CD4-positive, CD25-positive, alpha-beta regulatory T cell (primary cell): ENCODE measurements around the gene ACOT7. TPM values are rescaled to one million over a fixed set of nuclear protein-coding genes. Genes with fewer than 3 reads are reported as not detected.

Experiments
- ATAC-seq, 2 donors: fragments of 150-1000 bp; cut with Tn5 transposase; one replicate each; pipeline ENCODE4 v1.10.0; 2021; ENCODE audit warnings: low read depth in 2 of 2, moderate number of reproducible peaks in 2 of 2, moderate library complexity in 1 of 2
- DNase-seq, 3 donors: peaks; one replicate each; pipeline versions ENCODE4 v3.0.0 to v3.0.0-alpha.2; 2012 to 2022; ENCODE audit warnings: mixed read lengths in 1 of 3
- H3K27ac ChIP-seq: one replicate; pipeline ENCODE4 v1.7.0; 2013; ENCODE audit warnings: mild to moderate bottlenecking, low read length; ENCODE audit not compliant: insufficient read depth, poor library complexity, severe bottlenecking
- H3K27me3 ChIP-seq: one replicate; pipeline ENCODE4 v1.7.0; 2013; ENCODE audit warnings: low read length; ENCODE audit not compliant: control insufficient read depth, insufficient read depth
- H3K36me3 ChIP-seq: one replicate; pipeline ENCODE4 v1.7.0; 2013; ENCODE audit warnings: mild to moderate bottlenecking, low read length, moderate library complexity; ENCODE audit not compliant: control insufficient read depth, insufficient read depth
- H3K4me1 ChIP-seq: 2 replicates; pipeline ENCODE4 v1.7.0; 2013; ENCODE audit warnings: mild to moderate bottlenecking, low read length; ENCODE audit not compliant: insufficient read depth, control insufficient read depth, poor library complexity, severe bottlenecking
- H3K4me3 ChIP-seq: one replicate; pipeline ENCODE4 v1.7.0; 2013; ENCODE audit warnings: low read depth, mild to moderate bottlenecking, low read length, moderate library complexity
- H3K9me3 ChIP-seq, 2 experiments: 1 replicate in 1 of 2; 2 replicates in 1 of 2; pipeline ENCODE4 v1.7.0; 2013; ENCODE audit warnings: low read length in 2 of 2, mild to moderate bottlenecking in 1 of 2, moderate library complexity in 1 of 2; ENCODE audit not compliant: control insufficient read depth in 2 of 2
- H3K27ac Mint-ChIP-seq, 3 donors: one replicate each; pipeline ENCODE4 v1.8.0; 2020 to 2022; ENCODE audit warnings: mild to moderate bottlenecking in 3 of 3, mixed read lengths in 3 of 3, moderate library complexity in 2 of 3
- H3K27me3 Mint-ChIP-seq: one replicate; pipeline ENCODE4 v1.8.0; 2022; ENCODE audit warnings: mild to moderate bottlenecking, mixed read lengths
- H3K36me3 Mint-ChIP-seq: one replicate; pipeline ENCODE4 v1.8.0; 2020; ENCODE audit warnings: mixed read lengths
- H3K4me1 Mint-ChIP-seq, 4 donors: one replicate each; pipeline ENCODE4 v1.8.0; 2020 to 2022; ENCODE audit warnings: mixed read lengths in 4 of 4, mild to moderate bottlenecking in 1 of 4
- H3K4me3 Mint-ChIP-seq, 4 donors: one replicate each; pipeline ENCODE4 v1.8.0; 2020 to 2022; ENCODE audit warnings: mild to moderate bottlenecking in 4 of 4, mixed read lengths in 4 of 4, moderate library complexity in 3 of 4
- H3K9me3 Mint-ChIP-seq, 7 donors: one replicate each; pipeline ENCODE4 v1.8.0; 2020 to 2022; ENCODE audit warnings: mixed read lengths in 7 of 7, mild to moderate bottlenecking in 3 of 7, moderate library complexity in 2 of 7
- polyA plus RNA-seq, 4 donors: library from polyadenylated mRNA; unstranded; fragments of 300-500 nt; fragmentation: Illumina TruSeq; gene quantifications; one replicate each; pipeline ENCODE4 v1.2.3, GENCODE V29; 2021
- total RNA-seq: library from RNA; stranded (reverse); gene quantifications from one replicate; pipeline ENCODE4 v1.2.3, GENCODE V29; 2022

Gene ACOT7
- total and polyA plus RNA-seq, 5 donors from 2014 or later = 9.3 to 13.6 (median 9.8) TPM

- Mint-ChIP-seq H3K27ac (no peak overlapping the region), H3K36me3 (peaks cover 5% of the 10 kb centered on the region), H3K4me1 (peaks cover 0 to 7% (median 1%) of the 10 kb centered on the region in 4 donors), H3K4me3 (no peak overlapping the region), H3K27me3 (peaks cover 10% of the 10 kb centered on the region), H3K9me3 (no peaks in the 10 kb centered on the region)
- Histone ChIP-seq H3K4me3 (no peak overlapping the region), H3K9me3 (no peaks in the 10 kb centered on the region), H3K4me1 (peaks cover 9% of the 10 kb centered on the region), H3K36me3 (no peaks in the 10 kb centered on the region), H3K27me3 (no peaks in the 10 kb centered on the region), H3K27ac (no peak overlapping the region)
- DNase-seq (no peak), ATAC-seq (no peak)
Observed at GRCh38 chr1:6265151-6265550, 128.4 kb downstream of the ACOT7 start.

GRCh38 chr1:6263716-6264115, 129.9 kb downstream of the ACOT7 start:
- no peak overlapping the region for H3K27ac ChIP-seq
- no peaks in the 10 kb centered on the region for H3K36me3 ChIP-seq
- no peak overlapping the region for H3K4me3 ChIP-seq
- H3K9me3 Mint-ChIP-seq = peaks cover 0 to 2% (median 0%) of the 10 kb centered on the region in 7 donors
- peaks cover 5% of the 10 kb centered on the region for H3K36me3 Mint-ChIP-seq
- no peaks in the 10 kb centered on the region for H3K27me3 ChIP-seq
- H3K27me3 Mint-ChIP-seq = peaks cover 16% of the 10 kb centered on the region
- no peak overlapping the region for H3K27ac Mint-ChIP-seq
- peaks cover 16% of the 10 kb centered on the region for H3K4me1 ChIP-seq
- peaks cover 0 to 7% (median 3%) of the 10 kb centered on the region in 4 donors for H3K4me1 Mint-ChIP-seq
- peak overlapping the region in 1 of 4 donors; percentile 63 for H3K4me3 Mint-ChIP-seq
- ATAC-seq (no peak), DNase-seq (no peak)
- no peaks in the 10 kb centered on the region for H3K9me3 ChIP-seq

- H3K4me3 ChIP-seq = no peak overlapping the region
- H3K27me3 ChIP-seq = no peaks in the 10 kb centered on the region
- Mint-ChIP-seq H3K36me3 (peaks cover 5% of the 10 kb centered on the region), H3K4me1 (peaks cover 0 to 8% (median 3%) of the 10 kb centered on the region in 4 donors), H3K9me3 (peaks cover 0 to 2% (median 0%) of the 10 kb centered on the region in 7 donors), H3K27ac (no peak overlapping the region), H3K27me3 (peaks cover 18% of the 10 kb centered on the region), H3K4me3 (peak overlapping the region in 2 of 4 donors; percentile 47 to 64)
- H3K27ac ChIP-seq = no peak overlapping the region
- no peaks in the 10 kb centered on the region for H3K9me3 ChIP-seq
- no peak for ATAC-seq
- DNase-seq = no peak
- H3K36me3 ChIP-seq = no peaks in the 10 kb centered on the region
- peaks cover 16% of the 10 kb centered on the region for H3K4me1 ChIP-seq
Observed at GRCh38 chr1:6262555-6263420, 130.8 kb downstream of the ACOT7 start.

DNA sequence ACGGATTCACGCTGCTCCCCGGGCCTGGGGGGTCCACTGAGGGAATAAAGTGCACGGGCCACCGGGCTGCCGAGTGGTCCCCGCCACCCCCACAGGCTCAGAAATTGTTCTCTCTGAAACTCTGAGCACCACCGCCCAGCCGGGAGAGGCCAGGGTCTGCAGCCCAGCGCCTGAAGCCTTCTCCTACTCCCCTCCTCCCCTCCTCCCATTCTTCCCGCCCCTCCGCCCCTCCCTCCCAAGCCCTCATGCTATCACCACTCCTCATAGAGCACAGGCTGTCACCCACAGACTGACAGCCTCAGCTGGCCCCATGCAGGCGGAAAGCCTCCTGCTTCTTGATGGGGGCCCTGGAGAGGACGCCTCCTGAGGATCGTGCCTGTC, 132.0 kb downstream of the ACOT7 start:
- peaks cover 0 to 8% (median 3%) of the 10 kb centered on the region in 4 donors for H3K4me1 Mint-ChIP-seq
- no peak overlapping the region for H3K27ac ChIP-seq
- peaks cover 0 to 2% (median 0%) of the 10 kb centered on the region in 7 donors for H3K9me3 Mint-ChIP-seq
- no peaks in the 10 kb centered on the region for H3K27me3 ChIP-seq
- H3K27me3 Mint-ChIP-seq = peaks cover 23% of the 10 kb centered on the region
- peak overlapping the region; percentile 47 to 88 (median 67) for H3K4me3 Mint-ChIP-seq
- no peak for DNase-seq
- H3K4me3 ChIP-seq = no peak overlapping the region
- no peaks in the 10 kb centered on the region for H3K36me3 ChIP-seq
- H3K4me1 ChIP-seq = peaks cover 16% of the 10 kb centered on the region
- H3K27ac Mint-ChIP-seq = no peak overlapping the region
- H3K9me3 ChIP-seq = no peaks in the 10 kb centered on the region
- peaks cover 5% of the 10 kb centered on the region for H3K36me3 Mint-ChIP-seq
- no peak for ATAC-seq

- Histone ChIP-seq H3K36me3 (no peaks in the 10 kb centered on the region), H3K4me3 (no peak within 1 kb of the TSS), H3K4me1 (peaks cover 16% of the 10 kb centered on the region), H3K9me3 (no peaks in the 10 kb centered on the region), H3K27ac (no peak within 1 kb of the TSS), H3K27me3 (no peaks in the 10 kb centered on the region)
- DNase-seq (peak in 1 of 3 donors; percentile 45), ATAC-seq (peak in 1 of 2 donors; percentile 24)
- Mint-ChIP-seq H3K27me3 (peaks cover 26% of the 10 kb centered on the region), H3K9me3 (peaks cover 0 to 2% (median 0%) of the 10 kb centered on the region in 7 donors), H3K4me3 (peak within 1 kb of the TSS; percentile 47 to 88 (median 67)), H3K36me3 (peaks cover 3% of the 10 kb centered on the region), H3K27ac (no peak within 1 kb of the TSS), H3K4me1 (peaks cover 0 to 8% (median 3%) of the 10 kb centered on the region in 4 donors)
Observed at GRCh38 chr1:6260961-6261614, 132.5 kb downstream of the ACOT7 start, which contains the start of gene GPR153. TSS of gene GPR153 (minus strand) at chr1:6261098. CDS start at chr1:6254905, 6,193 bp downstream.

DNA sequence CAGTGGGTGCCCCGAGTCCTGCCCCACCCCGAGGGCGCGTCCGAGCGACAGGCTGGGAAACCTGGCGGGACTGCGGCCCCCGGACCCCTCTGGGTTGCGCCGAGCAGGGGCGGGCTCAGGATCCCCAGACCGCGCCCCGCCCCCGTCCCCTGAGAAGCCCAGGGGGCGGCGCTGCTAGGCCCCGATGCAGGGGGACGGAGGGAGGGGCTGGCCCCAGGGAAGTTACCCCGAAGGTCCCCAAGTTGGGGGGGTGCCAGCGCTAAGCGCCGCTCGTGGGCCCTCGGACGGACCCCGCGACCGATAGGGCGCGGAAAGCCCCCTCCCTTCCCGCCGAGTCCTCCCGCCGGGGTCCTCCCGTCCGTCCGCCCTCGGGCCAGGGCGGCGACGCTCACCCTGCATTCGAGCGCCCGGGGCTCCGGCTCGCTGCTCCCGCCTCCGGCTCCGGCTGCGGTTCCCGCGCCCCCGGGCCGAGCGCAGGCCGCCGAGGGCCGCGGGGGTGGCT, 133.1 kb downstream of the ACOT7 start:
- H3K4me1 ChIP-seq = peaks cover 16% of the 10 kb centered on the region
- no peak overlapping the region for H3K4me3 ChIP-seq
- Mint-ChIP-seq H3K27ac (no peak overlapping the region), H3K27me3 (peaks cover 26% of the 10 kb centered on the region), H3K36me3 (no peaks in the 10 kb centered on the region), H3K4me1 (peaks cover 0 to 8% (median 3%) of the 10 kb centered on the region in 4 donors), H3K9me3 (peaks cover 0 to 2% (median 0%) of the 10 kb centered on the region in 7 donors), H3K4me3 (no peak overlapping the region)
- DNase-seq (no peak), ATAC-seq (no peak)
- H3K27me3 ChIP-seq = no peaks in the 10 kb centered on the region
- H3K36me3 ChIP-seq = no peaks in the 10 kb centered on the region
- H3K9me3 ChIP-seq = no peaks in the 10 kb centered on the region
- H3K27ac ChIP-seq = no peak overlapping the region

DNA sequence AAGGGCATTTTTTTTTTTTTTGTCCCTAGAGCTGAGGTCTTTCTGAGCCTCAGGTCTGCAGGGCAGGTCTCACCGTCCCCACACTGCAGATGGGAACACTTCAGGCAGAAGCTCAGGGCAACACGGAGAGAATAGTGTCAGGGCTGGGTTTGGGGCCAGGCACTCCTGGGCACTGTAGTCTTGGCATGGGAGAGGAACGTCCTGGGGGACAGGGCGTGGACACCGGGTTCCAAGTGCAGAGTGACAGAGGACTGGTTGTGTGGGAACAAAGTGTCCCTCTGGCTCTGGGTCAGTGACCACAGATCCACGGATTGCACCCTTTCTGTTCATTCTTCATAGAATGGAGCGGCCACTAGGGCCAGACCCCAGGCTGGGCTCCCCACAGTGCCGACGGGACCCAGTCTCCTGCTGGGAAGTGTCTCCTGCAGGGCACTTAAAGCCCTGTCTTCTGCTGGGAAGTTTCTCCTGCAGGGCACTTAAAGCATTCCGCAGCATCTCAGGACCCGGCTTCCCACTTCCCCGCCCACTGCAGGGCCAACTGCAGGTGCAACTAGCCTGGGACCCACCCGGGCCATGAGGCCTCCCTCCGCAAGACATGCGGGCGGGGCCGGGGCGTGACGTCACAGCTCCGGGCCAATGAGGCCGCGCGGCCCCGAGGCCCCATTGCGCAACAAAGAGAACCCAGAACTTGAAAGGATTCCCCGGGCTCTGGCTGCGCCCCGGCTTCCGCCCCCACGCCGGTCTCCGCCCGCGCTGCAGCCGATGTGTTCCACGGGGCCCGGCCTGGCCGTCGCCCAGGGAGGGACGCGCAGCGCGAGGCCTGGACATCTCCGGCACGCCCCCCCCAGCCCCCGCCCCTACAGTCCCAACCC, 133.8 kb downstream of the ACOT7 start:
- peak overlapping the region; percentile 36 to 86 (median 52) for H3K4me3 Mint-ChIP-seq
- peaks cover 0 to 8% (median 3%) of the 10 kb centered on the region in 4 donors for H3K4me1 Mint-ChIP-seq
- H3K27me3 ChIP-seq = no peaks in the 10 kb centered on the region
- H3K9me3 ChIP-seq = no peaks in the 10 kb centered on the region
- no peaks in the 10 kb centered on the region for H3K36me3 Mint-ChIP-seq
- ATAC-seq (peak; percentile 51 to 69), DNase-seq (peak; percentile 61 to 87 (median 61))
- H3K36me3 ChIP-seq = no peaks in the 10 kb centered on the region
- no peak overlapping the region for H3K4me3 ChIP-seq
- H3K9me3 Mint-ChIP-seq = peaks cover 0 to 2% (median 0%) of the 10 kb centered on the region in 7 donors
- peak overlapping the region in 1 of 3 donors; percentile 52 for H3K27ac Mint-ChIP-seq
- H3K27ac ChIP-seq = no peak overlapping the region
- peaks cover 16% of the 10 kb centered on the region for H3K4me1 ChIP-seq
- peaks cover 26% of the 10 kb centered on the region for H3K27me3 Mint-ChIP-seq
